Aorta (tissue), 5 donors: ENCODE results near the gene SPON1. TPM values are rescaled to one million over a fixed set of nuclear protein-coding genes. Genes with fewer than 3 reads are reported as not detected.

Experiments
- ATAC-seq: fragments of 200-7000 bp; cut with Tn5 transposase; one replicate; pipeline ENCODE4 v1.9.1; 2022; ENCODE audit warnings: moderate library complexity; ENCODE audit not compliant: low FRiP score
- DNase-seq, 2 donors: peaks; one replicate each; pipeline ENCODE4 v3.0.0-alpha.2; 2020
- H3K27ac ChIP-seq, 2 donors: one replicate each; pipeline ENCODE4 v1.5.1; 2013; ENCODE audit warnings: low read length in 2 of 2, mild to moderate bottlenecking in 2 of 2, moderate library complexity in 2 of 2, control low read depth in 1 of 2, inconsistent platforms in 1 of 2, low read depth in 1 of 2
- H3K27me3 ChIP-seq, 2 donors: one replicate each; pipeline ENCODE4 v1.6.1; 2013; ENCODE audit warnings: control low read depth in 1 of 2, low read length in 1 of 2, mild to moderate bottlenecking in 1 of 2, moderate library complexity in 1 of 2; ENCODE audit not compliant: insufficient read depth in 2 of 2, control insufficient read depth in 1 of 2
- H3K36me3 ChIP-seq, 2 donors: one replicate each; pipeline ENCODE4 v1.6.1; 2013; ENCODE audit warnings: control low read depth in 1 of 2, low read length in 1 of 2, mild to moderate bottlenecking in 1 of 2; ENCODE audit not compliant: insufficient read depth in 2 of 2, control insufficient read depth in 1 of 2
- H3K4me1 ChIP-seq, 2 donors: one replicate each; pipeline ENCODE4 v1.6.1; 2013; ENCODE audit warnings: low read length in 2 of 2, control low read depth in 1 of 2, mild to moderate bottlenecking in 1 of 2, moderate library complexity in 1 of 2; ENCODE audit not compliant: insufficient read depth in 2 of 2, control insufficient read depth in 1 of 2
- H3K4me3 ChIP-seq, 2 donors: one replicate each; pipeline ENCODE4 v1.5.1; 2013; ENCODE audit warnings: low read length in 2 of 2, control low read depth in 1 of 2, mild to moderate bottlenecking in 1 of 2
- H3K9me3 ChIP-seq: one replicate; pipeline ENCODE4 v1.6.1; 2013; ENCODE audit warnings: mild to moderate bottlenecking, low read length; ENCODE audit not compliant: control insufficient read depth
- WGBS, 2 donors: extraction: QIAGEN DNeasy Blood & Tissue Kit; methylation state at CpG; one replicate each; pipeline ENCODE4 v1.1.7; 2013; 5-methylcytosine and 5-hydroxymethylcytosine counted together
- intact Hi-C, 2 donors: fragments of 100-400 bp; cut with DNase I; formaldehyde crosslinking; loops; one replicate each; pipeline versions ENCODE4 v1.14.2 to v1.15.0; 2022
- polyA plus RNA-seq, 2 donors: library from polyadenylated mRNA; stranded (reverse); fragments of 200-250 nt; gene quantifications; one replicate each; pipeline ENCODE4 v1.2.3, GENCODE V29; 2013
- total RNA-seq, 2 donors: library from RNA; stranded (reverse); fragmentation: NEBNext Ultra II Directional; extraction: Animal tissue kit (Norgen Biotek cat#: 25700); gene quantifications; one replicate each; pipeline ENCODE4 v1.2.1, GENCODE V29; 2021
- donor health status: healthy with polysubstance abuse.
- donor health status: Bipolar disorder and iron deficiency.
- donor health status: DM: no; HTN: no; CAD: no.
- donor health status: DM: no; HTN: no; CAD: no.
- donor health status: DM: yes; HTN: yes; CAD: no.

The SPON1 gene
- total and polyA plus RNA-seq, 4 donors = 7.0 to 79.2 (median 24.9) TPM

DNA sequence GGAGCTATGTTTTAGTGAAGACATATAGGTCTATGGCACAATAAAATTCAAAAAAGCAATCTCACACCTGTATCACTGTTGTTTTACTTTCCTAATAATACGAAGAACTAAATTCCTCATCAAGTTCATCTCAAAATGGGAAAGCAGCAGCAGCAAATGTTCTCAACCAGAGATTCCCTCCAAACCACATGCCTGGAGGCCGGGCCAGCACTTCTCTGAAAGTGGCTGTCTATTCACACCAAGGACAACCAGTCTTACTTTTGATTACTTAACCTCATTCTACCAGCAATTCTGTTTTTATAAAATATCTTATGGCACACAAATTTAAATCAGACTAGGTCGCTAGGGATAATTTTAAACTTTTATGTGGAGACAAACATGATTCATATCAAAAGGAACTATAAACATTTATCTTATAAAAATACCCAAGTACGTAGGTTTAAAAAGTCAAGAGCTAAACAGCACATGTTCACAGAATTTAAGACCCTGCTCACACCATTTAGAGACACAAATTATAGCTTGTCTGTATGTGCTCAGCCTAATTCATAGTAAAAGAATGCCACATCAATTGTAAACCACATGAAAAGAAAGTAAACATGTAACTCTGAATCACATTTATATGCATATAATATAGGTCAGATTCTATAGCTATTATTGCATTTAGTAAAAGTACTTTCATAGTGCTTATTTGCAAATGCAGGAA is 350.4 kb downstream of the SPON1 start:
- H3K27me3 ChIP-seq = no peaks in the 10 kb centered on the region
- H3K36me3 ChIP-seq = no peaks in the 10 kb centered on the region
- H3K4me3 ChIP-seq = no peak overlapping the region
- peak overlapping the region in 1 of 2 donors; percentile 54 for H3K27ac ChIP-seq
- peaks cover 5 to 15% of the 10 kb centered on the region in 2 donors for H3K4me1 ChIP-seq
- ATAC-seq = no peak
- 8 to 12% methylated on average over 4 of the region's 4 CpGs for WGBS, 2 donors
- H3K9me3 ChIP-seq = no peaks in the 10 kb centered on the region
- DNase-seq = no peak
- intact Hi-C loops = no loop called here

GRCh38 chr11:14314127-14314526 is 351.6 kb downstream of the SPON1 start:
- Histone ChIP-seq H3K36me3 (no peaks in the 10 kb centered on the region), H3K4me1 (peaks cover 4 to 14% of the 10 kb centered on the region in 2 donors), H3K27ac (no peak overlapping the region), H3K4me3 (no peak overlapping the region), H3K27me3 (no peaks in the 10 kb centered on the region), H3K9me3 (no peaks in the 10 kb centered on the region)
- ATAC-seq (no peak), DNase-seq (no peak)
- 94 to 96% methylated on average over 2 of the region's 2 CpGs for WGBS, 2 donors
- intact Hi-C loops = no loop called here

GRCh38 chr11:14315130-14315529 is 352.6 kb downstream of the SPON1 start:
- Histone ChIP-seq H3K27me3 (no peaks in the 10 kb centered on the region), H3K4me3 (no peak overlapping the region), H3K36me3 (no peaks in the 10 kb centered on the region), H3K9me3 (no peaks in the 10 kb centered on the region), H3K27ac (no peak overlapping the region), H3K4me1 (peaks cover 3 to 9% of the 10 kb centered on the region in 2 donors)
- intact Hi-C loops = no loop called here
- 14 to 29% methylated on average over 2 of the region's 2 CpGs for WGBS, 2 donors
- ATAC-seq = no peak
- no peak for DNase-seq
